Measurements from ENCODE around the gene CMTM5. TPM values are rescaled to one million over a fixed set of nuclear protein-coding genes. Genes with fewer than 3 reads are reported as not detected.

Gene CMTM5
- total RNA-seq, 1 donor from 2014 or later = not detected

DNA sequence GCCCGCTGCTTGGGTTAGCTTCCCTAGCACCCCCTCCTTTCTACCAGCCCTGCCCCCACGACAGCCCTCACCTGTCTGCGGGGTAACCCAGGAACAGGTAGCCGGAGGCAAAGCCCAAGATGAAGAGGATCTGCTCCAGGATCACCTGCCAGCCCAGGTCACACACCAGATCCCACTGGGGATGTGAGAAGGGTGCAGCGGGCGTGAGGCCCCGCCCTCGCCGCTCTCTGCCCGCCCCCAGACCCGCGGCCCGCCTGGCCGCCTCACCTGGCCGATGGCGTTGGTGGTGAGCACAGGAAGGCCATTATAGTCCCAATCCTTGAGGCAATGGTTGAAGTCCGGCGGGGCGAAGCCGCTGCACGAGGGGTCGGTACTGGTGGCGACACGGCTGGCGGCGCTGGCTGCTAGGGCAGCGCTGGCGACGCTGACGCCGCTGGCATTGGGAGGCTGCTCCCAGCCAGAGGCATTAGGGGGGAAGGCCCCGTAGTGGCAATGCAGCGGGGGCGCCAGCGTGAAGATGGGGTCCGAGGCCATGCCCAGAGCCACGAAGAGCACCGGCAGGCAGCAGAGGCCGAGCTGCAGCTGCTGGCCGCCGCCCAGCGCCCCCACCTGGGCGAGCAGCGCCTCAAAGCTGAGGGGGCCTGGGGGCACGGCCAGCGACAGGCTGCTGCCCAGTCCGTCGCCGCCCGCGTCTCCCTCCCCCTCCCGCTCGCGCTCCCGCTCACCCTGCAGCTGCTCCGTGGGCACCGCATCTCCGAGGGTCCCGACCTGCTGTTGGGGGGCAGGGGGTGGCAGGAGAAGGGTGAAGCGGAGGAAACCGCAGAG lies 25.0 kb upstream of the CMTM5 start:
- peak overlapping the region; percentile 69 for H3K4me3 Mint-ChIP-seq
- no peak overlapping the region for H3K27ac Mint-ChIP-seq
- H3K9me3 Mint-ChIP-seq = no peaks in the 10 kb centered on the region
- H3K4me1 Mint-ChIP-seq = peaks cover 10% of the 10 kb centered on the region
- H3K36me3 Mint-ChIP-seq = peaks cover 4% of the 10 kb centered on the region
- TF ChIP-seq CTCF (IDR thresholded peaks at IDR 0.05; ENCODE audit: unreplicated experiment) = no peak
- peaks cover 12% of the 10 kb centered on the region for H3K27me3 Mint-ChIP-seq (ENCODE audit: low read depth)
- DNase-seq (ENCODE audit: low spot score in 2 of 2, unreplicated experiment in 2 of 2) = no peak

- H3K4me1 Mint-ChIP-seq = peaks cover 10% of the 10 kb centered on the region
- no peaks in the 10 kb centered on the region for H3K9me3 Mint-ChIP-seq
- H3K27ac Mint-ChIP-seq = peak within 1 kb of the TSS; percentile 35
- peak within 1 kb of the TSS; percentile 69 for H3K4me3 Mint-ChIP-seq
- peak; percentile 68 to 78 for DNase-seq (ENCODE audit: low spot score in 2 of 2, unreplicated experiment in 2 of 2)
- H3K27me3 Mint-ChIP-seq (ENCODE audit: low read depth) = peaks cover 12% of the 10 kb centered on the region
- peaks cover 4% of the 10 kb centered on the region for H3K36me3 Mint-ChIP-seq
- no peak for TF ChIP-seq CTCF (IDR thresholded peaks at IDR 0.05; ENCODE audit: unreplicated experiment)
These were observed 24.1 kb upstream of the CMTM5 start, which contains the start of gene SLC22A17 for GRCh38 chr14:23352506-23353432. Gene SLC22A17 (minus strand): TSS chr14:23352887.

- Mint-ChIP-seq H3K27me3 (ENCODE audit: low read depth) (peaks cover 12% of the 10 kb centered on the region), H3K27ac (no peak overlapping the region)
These were observed 23.4 kb upstream of the CMTM5 start for GRCh38 chr14:23353433-23353780.

DNA sequence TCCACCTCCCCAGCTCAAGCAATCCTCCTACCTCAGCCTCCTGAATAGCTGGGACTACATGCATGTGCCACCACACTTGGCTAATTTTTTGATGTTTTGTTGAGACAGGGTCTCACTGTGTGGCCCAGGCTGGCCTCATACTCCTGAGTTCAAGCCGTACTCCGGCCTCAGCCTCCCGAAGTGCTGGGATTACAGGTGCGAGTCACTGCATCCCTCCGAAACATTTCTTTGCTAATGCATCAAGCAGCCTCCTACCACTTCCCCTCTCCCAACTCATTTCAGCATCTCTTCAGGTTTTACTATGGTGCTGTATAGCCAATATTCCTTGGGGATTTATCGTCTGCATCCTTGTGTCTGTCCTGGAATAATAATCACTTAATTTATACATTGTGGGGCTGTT lies 21.9 kb upstream of the CMTM5 start:
- Mint-ChIP-seq H3K27ac (no peak overlapping the region), H3K36me3 (peaks cover 7% of the 10 kb centered on the region), H3K27me3 (ENCODE audit: low read depth) (peaks cover 12% of the 10 kb centered on the region), H3K9me3 (no peaks in the 10 kb centered on the region), H3K4me3 (no peak overlapping the region), H3K4me1 (peaks cover 12% of the 10 kb centered on the region)
- DNase-seq (ENCODE audit: low spot score in 2 of 2, unreplicated experiment in 2 of 2) = no peak
- no peak for TF ChIP-seq CTCF (IDR thresholded peaks at IDR 0.05; ENCODE audit: unreplicated experiment)

More at GRCh38 chr14:23353433-23353780, 23.4 kb upstream of the CMTM5 start:
- no peak for DNase-seq (ENCODE audit: low spot score in 2 of 2, unreplicated experiment in 2 of 2)
- H3K4me3 Mint-ChIP-seq = peak overlapping the region; percentile 69
- H3K4me1 Mint-ChIP-seq = peaks cover 10% of the 10 kb centered on the region
- peaks cover 4% of the 10 kb centered on the region for H3K36me3 Mint-ChIP-seq
- no peaks in the 10 kb centered on the region for H3K9me3 Mint-ChIP-seq
- TF ChIP-seq CTCF (IDR thresholded peaks at IDR 0.05; ENCODE audit: unreplicated experiment) = no peak

- peaks cover 6% of the 10 kb centered on the region for H3K27me3 Mint-ChIP-seq (ENCODE audit: low read depth)
- peak overlapping the region; percentile 23 for H3K27ac Mint-ChIP-seq
- DNase-seq (ENCODE audit: low spot score in 2 of 2, unreplicated experiment in 2 of 2) = no peak
- H3K4me1 Mint-ChIP-seq = peaks cover 12% of the 10 kb centered on the region
- TF ChIP-seq CTCF (IDR thresholded peaks at IDR 0.05; ENCODE audit: unreplicated experiment) = no peak
- peaks cover 7% of the 10 kb centered on the region for H3K36me3 Mint-ChIP-seq
- H3K9me3 Mint-ChIP-seq = no peaks in the 10 kb centered on the region
- H3K4me3 Mint-ChIP-seq = no peak overlapping the region
These were observed 20.9 kb upstream of the CMTM5 start for GRCh38 chr14:23355871-23356435.
